Esophagus muscularis mucosa (tissue), 4 donors: ENCODE data around the gene PLPPR2.

Experiments used
- CTCF ChIP-seq, 3 experiments: fragments of 200-600 bp in 2 of 3; fragments of 450-650 bp in 1 of 3; sonication (generic) in 2 of 3; IDR thresholded peaks; one replicate each; pipeline ENCODE4 v1.5.1; 2017 to 2019; ENCODE audit warnings: antibody characterized with exemption in 3 of 3, mild to moderate bottlenecking in 2 of 3, moderate library complexity in 1 of 3
- EP300 ChIP-seq: sonication (generic); formaldehyde crosslinking; IDR thresholded peaks from one replicate; pipeline ENCODE4 v1.6.1; 2017; ENCODE audit warnings: antibody characterized with exemption
- POLR2A ChIP-seq: fragments of 450-650 bp; IDR thresholded peaks from one replicate; pipeline ENCODE4 v1.6.1; 2017; ENCODE audit warnings: antibody characterized with exemption, moderate library complexity, mild to moderate bottlenecking, low read depth
- POLR2AphosphoS5 ChIP-seq, 2 donors: sonication (generic); formaldehyde crosslinking; IDR thresholded peaks; one replicate each; pipeline ENCODE4 v1.6.1; 2017; ENCODE audit warnings: antibody characterized with exemption in 2 of 2

- TF ChIP-seq CTCF (IDR thresholded peaks at IDR 0.05) (peak in 1 of 3 experiments; percentile 16), POLR2A (no peak), POLR2AphosphoS5 (IDR thresholded peaks at IDR 0.05) (peak; percentile 60 to 76), EP300 (no peak)
These were observed 19.4 kb downstream of the PLPPR2 start, which contains the start of gene SWSAP1 for GRCh38 chr19:11374433-11375142.
